Liver (tissue), 3 donors: Measurements from ENCODE around the gene SFMBT2.

Experiments
- CTCF ChIP-seq: fragments of 150-350 bp; IDR thresholded peaks from 2 replicates; pipeline ENCODE4 v1.5.1; 2017; ENCODE audit warnings: improper control_type of control experiment, low read depth, low read length; ENCODE audit not compliant: missing input control
- HNF4A ChIP-seq, 2 donors: conservative IDR thresholded peaks; 2 replicates each; pipeline ENCODE4 v1.6.1; 2016; ENCODE audit warnings: antibody characterized with exemption in 2 of 2, mild to moderate bottlenecking in 2 of 2
- NR2F2 ChIP-seq: IDR thresholded peaks from 2 replicates; pipeline ENCODE4 v1.6.1; 2016; ENCODE audit warnings: antibody characterized with exemption
- REST ChIP-seq: IDR thresholded peaks from 2 replicates; pipeline ENCODE4 v1.6.1; 2016; ENCODE audit warnings: antibody characterized with exemption, mild to moderate bottlenecking
- ZBTB33 ChIP-seq: IDR thresholded peaks from 2 replicates; pipeline ENCODE4 v1.6.1; 2016; ENCODE audit warnings: antibody characterized with exemption
- donor health status: healthy.
- donor health status: healthy.

- TF ChIP-seq ZBTB33 (no peak), REST (no peak), CTCF (no peak), NR2F2 (no peak), HNF4A (conservative IDR thresholded peaks at IDR 0.05) (no peak)
Measured at GRCh38 chr10:7239312-7239985, 171.4 kb downstream of the SFMBT2 start.
